Stimulated activated memory B cell treated with anti-CD40 and anti-IgM and Interleukin-4, amounts not matched to agents 10 μg/mL and 1 μg/mL and 100 μg/mL, for 72 hours (primary cell): ENCODE data around the gene KCTD6.

ENCODE experiments used
- ATAC-seq: fragments of 150-1000 bp; cut with Tn5 transposase; 2 replicates; pipeline ENCODE4 v1.10.0; 2021
- H3K27ac Mint-ChIP-seq: one replicate; pipeline ENCODE4 v1.8.0; 2022; ENCODE audit warnings: mild to moderate bottlenecking, mixed read lengths
- H3K27me3 Mint-ChIP-seq: one replicate; pipeline ENCODE4 v1.8.0; 2022; ENCODE audit warnings: mixed read lengths
- H3K36me3 Mint-ChIP-seq: one replicate; pipeline ENCODE4 v1.8.0; 2022; ENCODE audit warnings: mixed read lengths
- H3K4me1 Mint-ChIP-seq: one replicate; pipeline ENCODE4 v1.8.0; 2022; ENCODE audit warnings: mixed read lengths
- H3K4me3 Mint-ChIP-seq: one replicate; pipeline ENCODE4 v1.8.0; 2022; ENCODE audit warnings: mild to moderate bottlenecking, moderate library complexity, mixed read lengths
- H3K9me3 Mint-ChIP-seq: one replicate; pipeline ENCODE4 v1.8.0; 2022; ENCODE audit warnings: mixed read lengths

KCTD6 gene

DNA sequence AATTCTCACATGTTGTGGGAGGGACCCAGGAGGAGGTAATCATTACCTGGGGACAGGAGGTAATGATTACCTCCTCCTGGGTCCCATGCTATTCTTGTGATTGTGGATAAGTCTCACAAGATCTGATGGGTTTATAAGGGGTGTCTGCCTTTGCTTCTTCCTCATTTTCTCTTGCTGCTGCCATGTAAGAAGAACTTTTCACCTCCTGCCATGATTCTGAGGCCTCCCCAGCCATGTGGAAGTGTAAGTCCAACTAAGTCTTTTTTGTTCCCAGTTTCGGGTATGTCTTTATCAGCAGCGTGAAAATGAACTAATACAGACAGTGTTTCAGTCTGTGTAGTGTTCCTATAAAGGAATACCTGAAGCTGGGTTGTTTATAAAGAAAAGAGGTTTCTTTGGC lies 13.1 kb upstream of the KCTD6 start:
- Mint-ChIP-seq H3K27ac (no peak overlapping the region), H3K4me1 (peaks cover 39% of the 10 kb centered on the region), H3K36me3 (no peaks in the 10 kb centered on the region), H3K4me3 (no peak overlapping the region), H3K27me3 (no peaks in the 10 kb centered on the region), H3K9me3 (peaks cover 2% of the 10 kb centered on the region)
- ATAC-seq = no peak

DNA sequence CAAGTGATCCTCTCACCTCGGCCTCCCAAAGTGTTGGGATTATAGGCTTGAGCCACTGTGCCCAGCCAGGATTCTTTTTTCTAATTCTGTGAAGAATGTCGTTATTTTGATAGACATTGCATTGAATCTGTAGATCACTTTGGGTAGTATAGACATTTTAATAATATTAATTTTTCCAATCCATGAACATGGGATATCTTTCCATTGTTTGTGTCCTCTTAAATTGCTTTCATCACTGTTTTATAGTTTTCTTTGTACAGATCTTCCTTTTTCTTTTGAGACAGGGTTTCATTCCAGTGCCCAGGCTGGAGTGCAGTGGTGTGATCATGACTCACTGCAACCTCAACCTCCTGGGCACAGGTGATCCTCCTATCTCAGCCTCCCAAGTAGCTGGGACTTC lies 11.6 kb upstream of the KCTD6 start:
- ATAC-seq = no peak
- Mint-ChIP-seq H3K27ac (no peak overlapping the region), H3K27me3 (no peaks in the 10 kb centered on the region), H3K36me3 (no peaks in the 10 kb centered on the region), H3K4me1 (peaks cover 37% of the 10 kb centered on the region), H3K9me3 (peaks cover 2% of the 10 kb centered on the region), H3K4me3 (no peak overlapping the region)

DNA sequence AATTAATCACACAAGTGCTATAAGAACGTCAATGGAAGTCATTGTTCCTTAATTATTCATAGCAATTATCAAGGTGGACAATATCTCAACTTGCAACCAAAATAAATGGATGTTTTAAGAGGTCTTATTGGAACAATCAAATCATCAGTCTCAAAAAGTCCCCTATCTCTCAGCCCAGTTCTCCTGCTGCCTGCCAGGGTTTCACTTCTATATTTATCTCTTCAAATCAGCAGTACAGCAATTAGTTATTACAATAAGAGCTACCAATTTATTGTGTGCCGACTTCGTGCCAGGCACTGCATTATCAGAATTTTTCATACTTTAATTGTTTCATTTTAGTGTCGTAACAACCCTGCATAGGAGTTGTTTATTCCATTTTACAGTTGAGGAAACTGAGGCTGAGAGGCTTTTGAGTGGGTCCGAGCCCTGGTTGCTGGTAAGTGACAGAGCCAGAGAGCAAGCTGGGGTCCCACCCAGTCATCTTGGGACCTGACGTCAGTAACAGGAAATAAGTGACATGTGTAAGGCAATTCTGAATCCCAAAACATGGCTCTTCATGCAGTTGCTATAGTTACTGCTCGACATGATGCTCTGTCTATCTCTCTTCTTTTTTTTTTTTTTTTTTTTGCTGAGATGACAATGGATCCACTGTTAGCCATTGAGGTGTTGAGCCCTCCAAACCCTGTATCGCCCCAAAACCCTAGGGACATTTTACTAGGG lies 8.8 kb upstream of the KCTD6 start:
- peaks cover 15% of the 10 kb centered on the region for H3K27me3 Mint-ChIP-seq
- peak overlapping the region; percentile 23 for H3K27ac Mint-ChIP-seq
- no peaks in the 10 kb centered on the region for H3K36me3 Mint-ChIP-seq
- peaks cover 2% of the 10 kb centered on the region for H3K9me3 Mint-ChIP-seq
- H3K4me1 Mint-ChIP-seq = peaks cover 35% of the 10 kb centered on the region
- peak; percentile 74 for ATAC-seq
- H3K4me3 Mint-ChIP-seq = peak overlapping the region; percentile 34

- H3K9me3 Mint-ChIP-seq = peaks cover 2% of the 10 kb centered on the region
- H3K27me3 Mint-ChIP-seq = peaks cover 23% of the 10 kb centered on the region
- peak overlapping the region; percentile 23 for H3K27ac Mint-ChIP-seq
- ATAC-seq = no peak
- H3K4me1 Mint-ChIP-seq = peaks cover 35% of the 10 kb centered on the region
- H3K36me3 Mint-ChIP-seq = no peaks in the 10 kb centered on the region
- no peak overlapping the region for H3K4me3 Mint-ChIP-seq
These were observed 7.7 kb upstream of the KCTD6 start for GRCh38 chr3:58484045-58484721.

DNA sequence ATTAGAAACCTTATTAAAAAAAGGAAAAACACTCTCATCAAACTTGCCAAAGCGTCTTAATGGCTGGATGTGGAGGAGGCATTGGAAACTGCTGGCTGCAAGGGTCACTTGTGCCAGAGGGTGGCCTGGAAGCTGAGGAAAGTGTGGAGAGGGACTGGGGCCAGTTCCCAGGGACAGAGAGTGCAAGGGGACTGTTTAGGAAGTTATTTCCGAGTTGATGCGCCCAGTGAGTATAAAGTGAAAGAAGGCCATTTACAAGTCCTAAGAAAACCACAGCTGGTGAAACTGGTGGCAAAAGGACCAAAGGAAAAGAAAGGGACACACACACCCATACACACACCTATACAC lies 7.2 kb upstream of the KCTD6 start:
- Mint-ChIP-seq H3K9me3 (peaks cover 2% of the 10 kb centered on the region), H3K4me1 (peaks cover 35% of the 10 kb centered on the region), H3K36me3 (no peaks in the 10 kb centered on the region), H3K4me3 (no peak overlapping the region), H3K27ac (no peak overlapping the region), H3K27me3 (peaks cover 23% of the 10 kb centered on the region)
- no peak for ATAC-seq

DNA sequence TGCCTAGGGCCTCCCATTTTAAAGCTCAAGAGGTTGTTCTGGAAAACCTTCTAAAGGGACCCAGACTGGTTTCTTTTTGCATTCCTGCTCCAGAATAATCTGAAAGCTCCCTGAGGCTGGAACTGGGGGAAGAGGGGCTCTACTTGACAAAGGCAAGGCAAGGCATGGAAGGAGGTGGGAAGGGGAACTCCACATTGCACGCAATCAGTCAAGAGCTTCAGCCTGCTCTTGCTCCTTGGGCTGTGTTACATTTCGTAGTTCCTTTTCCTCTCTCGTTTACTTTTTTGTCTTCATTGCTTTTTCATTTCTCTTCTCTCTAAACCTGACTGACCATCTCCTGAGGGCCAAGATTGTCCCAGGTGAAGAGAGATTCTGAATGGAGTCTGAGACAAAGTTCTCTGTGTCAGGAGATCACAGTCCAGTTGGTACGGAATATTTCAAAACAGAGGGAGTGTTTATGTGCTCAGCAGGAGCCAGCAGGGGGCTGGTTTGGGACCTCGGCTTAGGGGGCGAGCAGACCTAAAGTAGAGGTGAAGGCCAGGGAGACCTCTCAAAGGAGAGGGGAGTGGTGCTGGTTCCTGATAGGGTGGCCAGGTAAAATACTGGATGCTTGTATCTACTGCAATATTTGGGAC lies 6.0 kb upstream of the KCTD6 start:
- no peak for ATAC-seq

GRCh38 chr3:58487140-58487886 lies 4.6 kb upstream of the KCTD6 start:
- H3K9me3 Mint-ChIP-seq = no peaks in the 10 kb centered on the region
- H3K4me1 Mint-ChIP-seq = peaks cover 39% of the 10 kb centered on the region
- no peak for ATAC-seq
- no peak overlapping the region for H3K27ac Mint-ChIP-seq
- H3K4me3 Mint-ChIP-seq = no peak overlapping the region
- peaks cover 23% of the 10 kb centered on the region for H3K27me3 Mint-ChIP-seq
- no peaks in the 10 kb centered on the region for H3K36me3 Mint-ChIP-seq

More for the DNA sequence above, 6.0 kb upstream of the KCTD6 start:
- Mint-ChIP-seq H3K36me3 (no peaks in the 10 kb centered on the region), H3K27me3 (peaks cover 23% of the 10 kb centered on the region), H3K4me1 (peaks cover 35% of the 10 kb centered on the region), H3K27ac (peak overlapping the region; percentile 47), H3K4me3 (no peak overlapping the region), H3K9me3 (no peaks in the 10 kb centered on the region)

GRCh38 chr3:58488967-58489366 lies 2.9 kb upstream of the KCTD6 start:
- no peaks in the 10 kb centered on the region for H3K9me3 Mint-ChIP-seq
- peaks cover 42% of the 10 kb centered on the region for H3K4me1 Mint-ChIP-seq

DNA sequence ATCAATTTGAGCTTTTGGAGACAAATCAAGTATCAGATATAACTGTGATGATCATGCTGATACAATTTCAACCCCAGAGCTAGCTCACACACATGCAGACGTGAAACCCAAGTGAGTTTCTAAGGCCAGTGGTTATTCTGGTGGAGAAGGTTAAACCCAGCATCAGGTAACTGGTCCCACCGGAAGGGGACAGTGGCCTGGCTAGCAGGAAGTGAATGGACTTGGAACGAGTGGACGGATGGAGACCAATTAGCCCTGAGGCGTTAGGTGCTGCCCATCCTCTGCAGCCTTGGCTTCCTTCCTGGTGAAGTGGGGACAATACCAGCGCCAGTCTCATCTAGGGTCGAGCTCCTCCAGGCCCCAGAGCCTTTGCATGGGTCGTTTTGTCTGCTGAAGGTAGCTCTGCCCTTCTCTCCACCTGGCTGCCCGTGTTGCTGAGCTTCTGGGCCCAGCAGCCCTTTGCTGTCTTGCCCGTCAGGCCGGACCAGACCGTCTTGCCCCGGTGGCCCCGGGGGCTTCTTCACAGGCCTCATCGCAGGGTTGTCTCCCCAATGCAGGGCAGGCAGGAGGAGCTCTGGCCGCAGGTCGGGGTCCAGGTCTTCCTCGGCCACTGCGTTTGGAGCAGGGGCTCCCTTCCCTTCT lies 915 bp upstream of the KCTD6 start:
- Mint-ChIP-seq H3K4me1 (peaks cover 36% of the 10 kb centered on the region), H3K27ac (peak overlapping the region; percentile 76), H3K36me3 (no peaks in the 10 kb centered on the region), H3K4me3 (peak overlapping the region; percentile 74), H3K27me3 (peaks cover 23% of the 10 kb centered on the region), H3K9me3 (no peaks in the 10 kb centered on the region)
- no peak for ATAC-seq

More at GRCh38 chr3:58488967-58489366, 2.9 kb upstream of the KCTD6 start:
- peak overlapping the region; percentile 1 for H3K27ac Mint-ChIP-seq
- H3K4me3 Mint-ChIP-seq = no peak overlapping the region
- peaks cover 23% of the 10 kb centered on the region for H3K27me3 Mint-ChIP-seq
- H3K36me3 Mint-ChIP-seq = no peaks in the 10 kb centered on the region
- no peak for ATAC-seq

DNA sequence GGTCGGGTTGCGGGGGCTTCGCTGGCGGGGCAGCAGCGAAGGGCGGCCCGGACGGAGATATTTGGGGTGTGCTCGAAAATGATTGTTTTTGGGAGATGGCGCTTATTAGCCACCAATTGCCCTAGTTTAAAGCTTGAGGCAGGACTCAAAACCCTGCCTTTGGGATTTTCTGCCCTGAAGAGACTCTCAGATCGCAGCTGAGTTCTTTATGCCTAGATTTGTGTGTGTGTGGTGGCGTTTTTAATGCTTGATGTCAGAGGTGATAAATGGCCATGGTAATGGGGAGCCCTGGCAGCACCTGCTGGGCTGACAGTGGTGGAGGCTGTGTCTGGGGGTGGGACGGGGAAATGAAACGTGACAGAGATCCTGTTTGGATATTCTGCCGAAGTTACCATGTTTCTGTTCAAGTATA lies 604 bp downstream of the KCTD6 start:
- H3K4me1 Mint-ChIP-seq = peaks cover 45% of the 10 kb centered on the region
- H3K9me3 Mint-ChIP-seq = no peaks in the 10 kb centered on the region
- peak overlapping the region; percentile 86 for H3K4me3 Mint-ChIP-seq
- H3K27ac Mint-ChIP-seq = peak overlapping the region; percentile 64
- no peaks in the 10 kb centered on the region for H3K36me3 Mint-ChIP-seq
- ATAC-seq = no peak
- peaks cover 10% of the 10 kb centered on the region for H3K27me3 Mint-ChIP-seq

- H3K27ac Mint-ChIP-seq = no peak overlapping the region
- H3K9me3 Mint-ChIP-seq = no peaks in the 10 kb centered on the region
- H3K36me3 Mint-ChIP-seq = peaks cover 8% of the 10 kb centered on the region
- no peak for ATAC-seq
- H3K4me3 Mint-ChIP-seq = peak overlapping the region; percentile 29
- H3K27me3 Mint-ChIP-seq = no peaks in the 10 kb centered on the region
- H3K4me1 Mint-ChIP-seq = peaks cover 53% of the 10 kb centered on the region
These were observed 2.2 kb downstream of the KCTD6 start for GRCh38 chr3:58494107-58494506.

DNA sequence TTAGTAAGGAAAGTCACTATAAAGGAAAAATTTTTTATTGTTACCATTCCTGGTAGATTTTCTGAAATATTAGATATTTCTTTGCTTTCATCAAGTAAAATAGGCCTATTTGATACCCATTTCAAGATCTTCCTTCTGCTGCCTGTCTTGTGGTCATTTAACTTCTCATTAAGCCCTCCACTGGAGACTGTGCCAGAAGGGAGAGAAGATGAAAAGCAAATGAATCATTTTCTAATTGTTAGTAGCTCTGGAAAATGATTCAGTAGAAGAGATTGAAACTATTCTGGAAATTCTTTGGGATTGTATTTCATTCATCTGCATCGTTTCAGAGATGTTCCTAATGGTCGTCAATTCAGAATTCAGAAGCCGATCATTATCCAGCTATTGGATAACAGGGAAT lies 3.2 kb downstream of the KCTD6 start:
- H3K27ac Mint-ChIP-seq = no peak overlapping the region
- H3K36me3 Mint-ChIP-seq = peaks cover 13% of the 10 kb centered on the region
- no peaks in the 10 kb centered on the region for H3K9me3 Mint-ChIP-seq
- H3K27me3 Mint-ChIP-seq = no peaks in the 10 kb centered on the region
- no peak overlapping the region for H3K4me3 Mint-ChIP-seq
- ATAC-seq = no peak
- peaks cover 58% of the 10 kb centered on the region for H3K4me1 Mint-ChIP-seq

GRCh38 chr3:58496206-58496857 lies 4.4 kb downstream of the KCTD6 start:
- H3K27ac Mint-ChIP-seq = no peak overlapping the region

GRCh38 chr3:58497097-58497496 lies 5.2 kb downstream of the KCTD6 start:
- H3K27me3 Mint-ChIP-seq = no peaks in the 10 kb centered on the region
- H3K27ac Mint-ChIP-seq = no peak overlapping the region
- peaks cover 51% of the 10 kb centered on the region for H3K4me1 Mint-ChIP-seq
- no peak overlapping the region for H3K4me3 Mint-ChIP-seq
- H3K9me3 Mint-ChIP-seq = no peaks in the 10 kb centered on the region
- H3K36me3 Mint-ChIP-seq = peaks cover 23% of the 10 kb centered on the region
- no peak for ATAC-seq

More at GRCh38 chr3:58496206-58496857, 4.4 kb downstream of the KCTD6 start:
- Mint-ChIP-seq H3K4me3 (no peak overlapping the region), H3K27me3 (no peaks in the 10 kb centered on the region), H3K9me3 (no peaks in the 10 kb centered on the region), H3K36me3 (peaks cover 19% of the 10 kb centered on the region), H3K4me1 (peaks cover 55% of the 10 kb centered on the region)
- no peak for ATAC-seq
